SH-SY5Y (cell line): ENCODE data around the gene GARRE1.

ENCODE experiments used
- GATA2 ChIP-seq: IDR thresholded peaks from 2 replicates; pipeline ENCODE4 v1.6.1; 2011; ENCODE audit warnings: mild to moderate bottlenecking, low read depth, low read length
- GATA3 ChIP-seq: IDR thresholded peaks from 2 replicates; pipeline ENCODE4 v1.6.1; 2011; ENCODE audit warnings: low read depth, mild to moderate bottlenecking, low read length, moderate library complexity

- TF ChIP-seq GATA2: no peak
- TF ChIP-seq GATA3: no peak
Measured at GRCh38 chr19:34243876-34244578, 10.3 kb upstream of the GARRE1 start.
